ENCODE data around the gene CGRRF1. TPM values are rescaled to one million over a fixed set of nuclear protein-coding genes. Genes with fewer than 3 reads are reported as not detected.

Gene CGRRF1
- total RNA-seq, 1 experiment from 2014 or later: 11.2 TPM

DNA sequence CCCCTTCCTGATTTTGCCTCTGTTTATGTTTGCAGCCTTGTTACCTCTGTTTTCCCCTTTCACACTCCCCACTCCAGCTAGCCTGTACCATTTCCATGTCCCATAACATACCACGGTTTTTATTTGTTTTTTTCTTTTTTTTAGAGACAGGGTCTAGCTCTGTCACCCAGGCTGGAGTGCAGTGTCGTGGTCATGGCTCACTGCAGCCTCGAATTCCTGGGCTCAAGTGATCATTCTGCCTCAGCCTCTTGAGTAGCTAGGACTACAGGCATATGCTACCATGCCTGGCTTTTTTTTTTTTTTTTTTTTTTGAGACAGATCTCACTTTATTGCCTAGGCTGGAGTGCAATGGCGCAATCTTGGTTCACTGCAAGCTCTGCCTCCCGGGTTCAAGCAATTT lies 38.8 kb downstream of the CGRRF1 start:
- H3K27me3 ChIP-seq (replicated peaks; ENCODE audit: insufficient read depth, low read depth, low read length, poor library complexity): no peaks in the 10 kb centered on the region
- CTCF ChIA-PET: no interaction called here

GRCh38 chr14:54549862-54550261 lies 40.2 kb downstream of the CGRRF1 start:
- no peak for DNase-seq (ENCODE audit: low spot score)
- intact Hi-C loops (cut with micrococcal nuclease; ENCODE audit: unreplicated experiment): no loop called here
- no peaks in the 10 kb centered on the region for H3K4me1 ChIP-seq (ENCODE audit: insufficient read depth, low read length, poor library complexity, severe bottlenecking)
- H3K27ac ChIP-seq (ENCODE audit: low read depth, low read length, poor library complexity, severe bottlenecking): no peak overlapping the region
- no peak overlapping the region for H3K4me3 ChIP-seq (ENCODE audit: low read depth, low read length, poor library complexity, severe bottlenecking)
- H3K36me3 ChIP-seq (ENCODE audit: insufficient read depth, low read length, poor library complexity, severe bottlenecking): no peaks in the 10 kb centered on the region
- ChIA-PET POLR2A (ENCODE audit: low non-redundant PET) (no interaction called here), CTCF (no interaction called here)
- BruUV-seq (replicated peaks): no TSS peak
- no peaks in the 10 kb centered on the region for H3K27me3 ChIP-seq (replicated peaks; ENCODE audit: insufficient read depth, low read depth, low read length, poor library complexity)
- TF ChIP-seq, protein P1, sequence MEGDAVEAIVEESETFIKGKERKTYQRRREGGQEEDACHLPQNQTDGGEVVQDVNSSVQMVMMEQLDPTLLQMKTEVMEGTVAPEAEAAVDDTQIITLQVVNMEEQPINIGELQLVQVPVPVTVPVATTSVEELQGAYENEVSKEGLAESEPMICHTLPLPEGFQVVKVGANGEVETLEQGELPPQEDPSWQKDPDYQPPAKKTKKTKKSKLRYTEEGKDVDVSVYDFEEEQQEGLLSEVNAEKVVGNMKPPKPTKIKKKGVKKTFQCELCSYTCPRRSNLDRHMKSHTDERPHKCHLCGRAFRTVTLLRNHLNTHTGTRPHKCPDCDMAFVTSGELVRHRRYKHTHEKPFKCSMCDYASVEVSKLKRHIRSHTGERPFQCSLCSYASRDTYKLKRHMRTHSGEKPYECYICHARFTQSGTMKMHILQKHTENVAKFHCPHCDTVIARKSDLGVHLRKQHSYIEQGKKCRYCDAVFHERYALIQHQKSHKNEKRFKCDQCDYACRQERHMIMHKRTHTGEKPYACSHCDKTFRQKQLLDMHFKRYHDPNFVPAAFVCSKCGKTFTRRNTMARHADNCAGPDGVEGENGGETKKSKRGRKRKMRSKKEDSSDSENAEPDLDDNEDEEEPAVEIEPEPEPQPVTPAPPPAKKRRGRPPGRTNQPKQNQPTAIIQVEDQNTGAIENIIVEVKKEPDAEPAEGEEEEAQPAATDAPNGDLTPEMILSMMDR (conservative IDR thresholded peaks at IDR 0.05; ENCODE audit: low read depth, low read length): no peak
- H3K9me3 ChIP-seq (ENCODE audit: low read depth, low read length, poor library complexity, severe bottlenecking): no peaks in the 10 kb centered on the region

More for the DNA sequence above, 38.8 kb downstream of the CGRRF1 start:
- BruUV-seq (replicated peaks): no TSS peak
- intact Hi-C loops (cut with micrococcal nuclease; ENCODE audit: unreplicated experiment): no loop called here
- no peak for DNase-seq (ENCODE audit: low spot score)
- Histone ChIP-seq H3K9me3 (ENCODE audit: low read depth, low read length, poor library complexity, severe bottlenecking) (no peaks in the 10 kb centered on the region), H3K4me1 (ENCODE audit: insufficient read depth, low read length, poor library complexity, severe bottlenecking) (no peaks in the 10 kb centered on the region), H3K36me3 (ENCODE audit: insufficient read depth, low read length, poor library complexity, severe bottlenecking) (no peaks in the 10 kb centered on the region), H3K27ac (ENCODE audit: low read depth, low read length, poor library complexity, severe bottlenecking) (no peak overlapping the region), H3K4me3 (ENCODE audit: low read depth, low read length, poor library complexity, severe bottlenecking) (no peak overlapping the region)
- POLR2A ChIA-PET (ENCODE audit: low non-redundant PET): no interaction called here
- TF ChIP-seq, protein P1 (conservative IDR thresholded peaks at IDR 0.05; ENCODE audit: low read depth, low read length): no peak

DNA sequence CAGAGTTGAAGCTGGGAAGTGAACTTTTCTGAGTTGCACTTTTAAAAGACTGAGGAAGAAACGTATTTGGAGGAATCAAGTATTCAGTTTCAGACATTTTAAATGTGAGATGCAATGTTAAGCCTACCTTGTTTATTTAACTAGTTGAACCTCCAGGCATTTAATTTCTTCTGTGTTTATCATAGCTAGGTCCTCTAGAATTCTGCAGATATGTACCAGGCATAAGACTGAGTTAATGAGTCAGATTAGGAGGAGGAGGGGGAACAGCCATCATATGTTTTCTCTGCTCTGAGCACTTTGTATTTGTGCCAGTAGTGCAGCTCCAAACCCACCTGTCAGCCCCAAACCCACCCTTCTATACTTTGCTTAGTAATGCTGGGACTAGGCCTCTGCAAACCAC lies 40.8 kb downstream of the CGRRF1 start:
- ChIA-PET CTCF (no interaction called here), POLR2A (ENCODE audit: low non-redundant PET) (no interaction called here)
- Histone ChIP-seq H3K4me3 (ENCODE audit: low read depth, low read length, poor library complexity, severe bottlenecking) (no peak overlapping the region), H3K27me3 (replicated peaks; ENCODE audit: insufficient read depth, low read depth, low read length, poor library complexity) (no peaks in the 10 kb centered on the region), H3K36me3 (ENCODE audit: insufficient read depth, low read length, poor library complexity, severe bottlenecking) (no peaks in the 10 kb centered on the region), H3K9me3 (ENCODE audit: low read depth, low read length, poor library complexity, severe bottlenecking) (no peaks in the 10 kb centered on the region), H3K4me1 (ENCODE audit: insufficient read depth, low read length, poor library complexity, severe bottlenecking) (no peaks in the 10 kb centered on the region), H3K27ac (ENCODE audit: low read depth, low read length, poor library complexity, severe bottlenecking) (no peak overlapping the region)
- TF ChIP-seq, protein P1 (conservative IDR thresholded peaks at IDR 0.05; ENCODE audit: low read depth, low read length): no peak
- no peak for TF ChIP-seq EZH2 (IDR thresholded peaks at IDR 0.05; ENCODE audit: borderline replicate concordance, low read depth, low read length, poor library complexity, severe bottlenecking)
- no peak for DNase-seq (ENCODE audit: low spot score)
- intact Hi-C loops (cut with micrococcal nuclease; ENCODE audit: unreplicated experiment): no loop called here
- no TSS peak for BruUV-seq (replicated peaks)

Measured in A673 (cell line).